Retina (tissue), 1 donor: Measurements from ENCODE around the gene TBC1D4.
"Not testable (repeated sequence)": the region's sequence is repeated elsewhere in the genome, so short reads cannot be mapped to it uniquely, and the experiment has no call there.

Experiments used
- DNase-seq: peaks from one replicate; pipeline ENCODE4 v3.0.0-alpha.2; 2016

The TBC1D4 gene

DNA sequence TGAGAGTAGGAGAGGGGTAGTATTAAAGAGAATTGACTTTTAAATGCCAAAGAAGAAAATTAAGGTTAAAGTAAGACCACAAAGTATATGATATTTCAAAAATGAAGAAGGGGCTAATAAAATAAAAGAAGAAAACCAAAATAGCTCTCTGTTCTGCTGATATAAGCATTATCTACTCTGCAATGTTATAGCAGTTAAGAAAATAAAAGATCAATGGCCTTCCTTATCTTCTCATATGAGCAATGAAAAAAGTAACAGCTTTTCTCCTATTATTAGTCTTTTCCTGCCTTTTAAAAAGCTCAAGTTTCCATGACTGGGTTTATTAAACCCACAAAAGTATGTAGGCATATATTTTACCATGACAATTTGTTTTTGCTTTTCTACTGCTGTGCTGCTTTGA is 126.4 kb downstream of the TBC1D4 start:
- DNase-seq = no peak

DNA sequence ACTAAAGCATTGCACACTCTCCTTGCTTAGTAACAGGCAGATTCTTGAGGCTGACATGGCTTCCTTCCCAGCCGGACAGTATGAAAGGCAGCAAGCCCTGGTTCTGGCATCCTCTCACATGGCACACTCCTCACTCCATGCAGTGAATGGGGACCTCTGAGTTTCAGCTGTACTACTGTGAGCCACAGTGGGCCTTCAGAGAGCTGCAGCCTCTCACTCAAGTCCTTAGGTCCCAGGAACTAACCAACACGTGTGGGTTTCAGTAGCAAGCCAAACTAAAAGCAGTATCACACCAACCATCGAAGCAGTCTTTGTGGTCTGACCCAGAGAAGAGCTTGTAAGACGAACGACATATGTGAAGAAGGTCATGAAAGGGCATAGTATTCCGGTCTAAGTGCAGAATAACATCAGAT is 128.2 kb downstream of the TBC1D4 start:
- no peak for DNase-seq

DNA sequence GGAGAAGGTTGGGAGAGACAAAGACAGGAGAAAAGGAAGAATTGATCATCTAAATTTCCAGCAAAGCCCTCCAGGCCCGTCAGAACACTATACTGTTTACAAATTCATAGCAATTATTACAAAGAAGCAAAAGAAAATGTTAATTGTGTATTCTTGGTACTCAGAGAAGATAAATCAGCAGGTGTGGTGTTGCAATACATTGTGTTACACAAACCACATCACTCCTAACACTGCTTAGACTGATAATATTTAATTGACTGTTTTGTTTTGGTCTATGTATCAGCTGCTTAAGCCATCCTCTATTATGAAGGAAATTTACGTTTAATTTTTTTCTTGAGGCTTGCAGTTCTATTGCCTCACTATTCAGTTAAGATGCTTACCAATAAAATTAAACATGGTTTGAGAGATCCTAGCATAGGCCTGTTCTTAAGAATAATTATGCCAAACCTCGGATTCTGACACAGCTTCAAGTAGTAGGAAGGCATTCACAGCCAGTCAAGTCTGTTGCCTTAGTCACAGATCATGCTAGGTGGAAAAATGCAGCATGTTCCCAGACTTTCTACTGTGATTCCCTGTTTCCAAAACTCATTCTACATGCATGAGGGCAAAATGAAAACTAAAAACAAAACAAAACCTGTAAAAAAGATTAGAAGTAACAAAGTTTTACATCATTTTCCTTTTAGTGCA is 129.2 kb downstream of the TBC1D4 start:
- DNase-seq = no peak

DNA sequence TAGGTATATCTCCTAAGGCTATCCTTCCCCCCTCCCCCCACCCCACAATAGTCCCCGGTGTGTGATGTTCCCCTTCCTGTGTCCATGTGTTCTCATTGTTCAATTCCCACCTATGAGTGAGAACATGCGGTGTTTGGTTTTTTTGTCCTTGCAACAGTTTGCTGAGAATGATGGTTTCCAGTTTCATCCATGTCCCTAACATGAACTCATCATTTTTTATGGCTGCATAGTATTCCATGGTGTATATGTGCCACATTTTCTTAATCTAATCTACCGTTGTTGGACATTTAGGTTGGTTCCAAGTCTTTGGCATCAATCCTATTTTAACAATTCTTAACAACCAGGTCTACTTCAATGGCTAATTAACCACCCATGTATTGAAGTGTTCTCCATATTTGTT is 130.4 kb downstream of the TBC1D4 start:
- not testable (repeated sequence) for DNase-seq

DNA sequence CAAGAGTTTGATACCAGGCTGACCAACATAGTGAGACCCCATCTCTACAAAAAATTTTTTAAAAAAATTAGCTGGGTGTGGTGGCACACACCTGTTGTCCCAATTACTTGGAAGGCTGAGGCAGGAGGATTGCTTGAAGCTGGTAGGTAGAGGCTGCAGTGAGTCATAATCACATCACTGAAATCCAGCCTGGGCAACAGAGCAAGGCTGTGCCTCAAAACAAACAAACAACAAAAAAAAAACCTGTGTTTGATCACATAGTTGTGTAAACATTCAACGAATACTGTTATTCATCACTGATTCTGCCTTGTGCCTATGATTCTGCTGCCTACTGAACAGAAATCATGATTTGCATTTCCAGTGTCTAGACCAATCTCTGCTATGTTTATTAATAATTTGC is 134.0 kb downstream of the TBC1D4 start:
- DNase-seq = no peak

DNA sequence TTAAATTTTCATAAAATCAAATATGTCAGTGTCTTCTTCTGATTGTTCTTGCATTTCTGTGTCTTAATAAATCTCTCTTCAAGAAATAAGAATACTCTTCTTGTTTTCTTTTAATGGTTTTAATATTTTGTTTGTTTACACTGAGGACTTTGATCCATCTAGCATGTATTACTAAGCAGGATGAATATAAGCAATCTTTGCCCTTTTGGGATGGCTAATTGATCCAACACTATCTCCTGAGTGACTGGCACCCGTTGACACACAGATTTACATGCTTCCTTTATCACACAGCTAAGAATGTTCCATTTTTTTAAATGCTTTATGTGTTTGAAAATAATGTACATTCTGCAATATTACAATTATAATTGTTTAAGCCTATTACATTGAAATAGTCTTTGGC is 134.5 kb downstream of the TBC1D4 start:
- no peak for DNase-seq

DNA sequence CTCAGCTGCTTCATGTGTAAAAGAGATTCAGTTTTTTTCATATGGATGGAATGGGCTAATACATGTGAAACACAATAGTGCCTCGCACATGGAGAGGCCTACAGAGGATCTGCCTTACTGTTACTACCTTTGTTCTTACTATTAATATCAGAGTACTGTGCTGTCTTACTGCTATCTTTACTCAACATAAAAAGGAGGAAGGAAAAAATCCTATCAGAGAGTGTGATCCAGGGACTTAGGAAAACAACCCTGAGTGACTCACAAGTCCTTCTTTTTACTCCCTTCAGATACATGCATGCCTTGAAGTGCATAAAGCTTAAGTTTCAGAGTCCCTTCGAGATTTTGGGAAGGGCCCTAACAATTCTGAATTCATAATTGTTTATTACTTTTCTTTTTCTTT is 136.8 kb downstream of the TBC1D4 start:
- no peak for DNase-seq

DNA sequence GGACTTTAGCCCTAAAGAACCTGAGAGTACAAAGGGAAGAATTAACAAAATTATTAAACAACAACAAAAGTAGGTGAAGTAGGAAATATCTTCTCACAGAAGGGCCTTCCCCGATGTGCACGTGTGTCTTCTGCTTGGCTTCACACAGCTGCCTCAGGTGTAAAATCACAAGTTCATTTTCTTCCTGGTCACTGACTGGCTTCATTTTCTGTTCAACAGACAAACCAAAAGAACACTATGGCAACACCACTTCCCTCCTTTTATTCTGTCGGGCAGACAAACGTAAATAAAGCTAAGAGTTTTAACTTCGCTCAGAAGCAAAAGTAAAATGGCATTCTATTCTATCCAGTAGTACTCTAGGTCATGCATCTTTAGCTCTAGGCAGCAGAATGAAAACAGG is 140.9 kb downstream of the TBC1D4 start:
- no peak for DNase-seq

DNA sequence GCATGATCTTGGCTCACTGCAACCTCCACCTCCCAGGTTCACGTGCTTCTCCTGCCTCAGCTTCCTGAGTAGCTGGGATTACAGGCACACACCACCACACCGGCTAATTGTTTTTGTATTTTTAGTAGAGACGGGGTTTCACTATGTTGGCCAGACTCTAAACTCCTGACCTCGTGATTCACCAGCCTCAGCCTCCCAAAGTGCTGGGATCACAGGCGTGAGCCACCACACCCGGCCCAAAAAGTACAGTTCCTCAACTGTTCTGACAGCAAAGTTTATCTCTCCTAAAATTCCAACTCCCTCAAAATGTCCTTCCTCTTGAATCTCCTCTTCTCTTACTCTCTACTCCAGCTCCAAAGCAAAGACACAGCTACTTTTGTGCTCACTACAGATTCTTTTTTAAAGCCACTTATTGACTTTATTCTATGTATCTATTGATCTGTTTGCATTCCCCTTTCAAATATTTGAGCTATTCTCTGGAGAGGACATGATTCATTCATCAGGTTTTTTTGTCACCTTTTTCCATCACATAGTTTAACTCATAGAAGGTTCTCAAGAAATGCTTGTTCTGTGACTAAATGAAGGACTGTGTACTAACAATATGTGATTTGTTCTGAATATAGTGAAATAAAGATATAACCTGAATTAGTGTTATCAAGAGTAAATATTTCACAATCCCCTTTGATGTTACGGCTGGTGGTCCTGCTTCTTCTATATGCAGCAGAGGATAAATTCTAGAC is 142.2 kb downstream of the TBC1D4 start:
- no peak for DNase-seq

DNA sequence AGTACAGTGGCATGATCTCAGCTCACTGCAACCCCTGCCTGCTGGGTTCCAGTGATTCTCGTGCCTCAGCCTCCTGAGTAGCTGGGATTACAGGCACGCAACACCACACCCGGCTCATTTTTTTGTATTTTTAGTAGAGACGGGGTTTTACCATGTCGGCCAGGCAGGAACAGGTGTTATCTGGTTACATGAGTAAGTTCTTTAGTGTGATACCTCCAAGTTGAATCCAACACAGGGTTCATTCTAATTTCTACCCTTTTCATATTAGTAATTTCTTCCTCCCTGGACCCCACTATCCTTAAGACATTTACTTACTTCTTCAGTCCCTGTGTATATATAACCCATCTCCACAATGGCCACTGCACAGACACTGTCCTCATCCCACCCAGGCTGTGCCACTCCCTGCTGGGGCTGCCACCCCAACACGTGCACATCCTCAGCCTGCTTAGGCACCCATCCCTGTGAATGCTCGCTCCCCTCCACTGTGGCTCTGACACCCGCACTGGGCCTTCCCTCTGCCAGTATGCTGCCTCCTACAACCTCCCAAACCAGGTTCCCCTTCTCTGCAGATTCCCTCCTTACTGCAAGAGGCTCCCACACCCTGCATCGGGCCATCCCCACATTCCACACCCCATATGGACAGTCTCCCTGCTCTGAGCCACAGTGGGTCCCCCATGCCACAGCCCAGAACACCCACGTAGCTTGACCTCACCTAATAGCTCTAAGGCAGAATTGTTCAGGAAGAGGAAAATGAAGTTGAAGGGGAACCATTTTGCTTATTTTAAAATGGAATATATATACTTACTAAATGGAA is 147.1 kb downstream of the TBC1D4 start:
- DNase-seq = no peak

DNA sequence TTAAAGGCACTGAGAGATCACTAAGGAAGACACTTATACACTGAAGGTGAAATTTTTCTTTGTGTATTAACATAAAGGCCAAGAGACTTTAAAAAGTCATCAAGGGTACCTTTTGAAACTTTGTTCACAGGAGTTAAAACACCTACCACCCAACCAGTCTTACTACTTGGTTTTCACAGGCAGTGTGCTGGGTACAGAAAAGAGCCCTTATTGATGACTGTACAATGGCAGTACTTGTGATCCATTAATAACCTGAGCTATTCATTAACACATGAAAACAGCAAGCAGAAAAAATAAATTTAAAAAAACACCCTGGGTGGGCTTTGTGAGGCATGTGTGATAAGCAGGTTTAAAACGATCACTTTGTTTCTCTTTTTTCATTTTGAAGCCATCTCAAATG is 148.9 kb downstream of the TBC1D4 start:
- DNase-seq = no peak

DNA sequence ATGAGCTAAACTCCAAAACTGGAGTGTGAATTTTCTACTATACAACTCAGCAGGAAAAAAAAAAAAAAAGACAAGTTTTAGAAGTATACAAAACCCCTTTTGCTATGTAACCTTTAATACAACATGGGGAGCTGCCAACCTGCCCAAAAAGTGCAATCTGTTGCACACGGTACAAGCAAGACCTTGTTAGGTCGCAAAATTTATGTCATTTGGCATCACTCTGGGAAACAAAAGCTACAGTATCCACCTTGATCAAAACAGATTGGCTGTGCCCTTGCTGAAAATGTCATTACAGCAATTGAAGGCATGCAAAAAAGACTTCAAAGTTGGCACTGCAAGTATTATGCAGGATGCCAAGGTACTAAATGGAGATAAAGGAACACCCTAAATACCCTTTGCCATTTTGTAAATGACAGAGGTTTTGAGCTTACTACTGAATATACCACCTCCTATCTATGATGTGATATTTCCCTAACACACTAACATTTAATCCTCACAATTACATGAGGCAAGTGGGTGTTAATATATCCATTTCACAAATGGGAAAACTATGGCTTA is 150.1 kb downstream of the TBC1D4 start:
- DNase-seq = no peak

DNA sequence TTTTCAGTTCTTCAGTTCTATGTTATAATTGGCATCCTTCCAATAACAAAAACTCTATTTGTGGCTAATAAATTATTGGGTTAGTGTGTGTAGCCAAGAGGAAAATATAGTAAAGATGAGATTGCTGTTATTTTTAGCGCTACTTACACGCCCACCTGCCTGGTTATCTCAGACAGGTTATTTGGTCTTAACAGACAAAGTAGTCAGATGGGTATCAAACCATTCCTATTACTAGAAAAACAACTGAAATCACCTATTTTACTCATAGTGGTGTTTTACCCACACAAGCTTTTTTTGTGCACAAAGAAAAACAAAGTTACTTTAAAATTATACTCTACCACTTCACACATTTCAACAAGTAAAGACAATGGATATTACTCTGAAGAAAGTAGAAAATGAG is 151.2 kb downstream of the TBC1D4 start:
- DNase-seq = no peak

DNA sequence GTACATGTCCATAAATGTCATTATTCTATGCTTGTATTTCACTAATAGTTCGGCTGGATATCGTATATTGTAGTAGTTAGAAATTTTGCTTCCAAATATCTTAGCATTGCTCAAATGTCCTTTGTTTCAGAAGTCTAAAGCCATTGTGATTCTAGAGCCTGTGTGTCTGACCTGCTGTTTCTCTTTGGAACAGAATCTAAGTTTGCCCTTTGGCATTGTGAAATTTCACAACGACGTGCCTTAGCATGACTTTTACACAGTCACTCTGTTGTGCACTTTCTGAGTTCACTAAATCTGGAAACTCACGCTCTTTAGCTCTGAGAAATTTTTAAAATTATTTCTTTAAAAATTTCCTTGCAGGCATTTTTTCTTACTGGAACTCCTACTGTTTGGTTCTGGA is 152.2 kb downstream of the TBC1D4 start:
- no peak for DNase-seq

DNA sequence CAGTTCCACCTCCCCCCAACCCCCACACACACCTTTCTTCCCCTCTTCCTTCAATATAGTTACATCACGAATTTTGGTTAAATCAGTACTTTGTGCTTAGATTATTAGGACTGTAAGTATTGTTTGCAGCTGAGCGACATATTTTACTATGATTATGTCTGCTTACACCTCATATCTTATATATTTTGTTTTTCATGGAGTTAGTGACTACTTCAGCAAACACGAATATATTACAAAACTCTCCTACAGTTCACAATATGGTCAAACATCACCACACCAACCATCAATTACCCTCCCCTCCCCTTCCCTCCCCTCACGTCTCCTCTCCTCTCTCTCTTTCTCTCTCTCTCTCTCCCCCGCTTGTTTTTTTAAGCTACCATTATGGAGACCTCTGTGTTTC is 152.9 kb downstream of the TBC1D4 start:
- DNase-seq = no peak

DNA sequence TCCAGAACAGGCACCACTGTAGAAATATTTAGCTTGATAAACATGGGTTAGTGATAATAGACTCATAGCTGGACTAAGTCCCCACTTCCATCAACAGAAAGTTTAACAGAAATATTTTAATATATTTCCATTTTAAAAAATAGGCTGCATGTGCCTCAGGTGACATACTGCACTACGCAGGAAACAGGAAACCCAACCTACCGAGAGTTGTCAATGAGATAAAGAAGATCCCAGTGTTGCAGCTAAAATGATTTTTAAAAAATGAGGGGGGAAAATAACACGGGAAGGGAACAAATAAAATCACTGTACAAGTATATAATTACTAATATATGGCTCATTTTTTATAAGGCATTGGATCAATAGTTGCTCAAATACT is 154.8 kb downstream of the TBC1D4 start:
- DNase-seq = no peak

DNA sequence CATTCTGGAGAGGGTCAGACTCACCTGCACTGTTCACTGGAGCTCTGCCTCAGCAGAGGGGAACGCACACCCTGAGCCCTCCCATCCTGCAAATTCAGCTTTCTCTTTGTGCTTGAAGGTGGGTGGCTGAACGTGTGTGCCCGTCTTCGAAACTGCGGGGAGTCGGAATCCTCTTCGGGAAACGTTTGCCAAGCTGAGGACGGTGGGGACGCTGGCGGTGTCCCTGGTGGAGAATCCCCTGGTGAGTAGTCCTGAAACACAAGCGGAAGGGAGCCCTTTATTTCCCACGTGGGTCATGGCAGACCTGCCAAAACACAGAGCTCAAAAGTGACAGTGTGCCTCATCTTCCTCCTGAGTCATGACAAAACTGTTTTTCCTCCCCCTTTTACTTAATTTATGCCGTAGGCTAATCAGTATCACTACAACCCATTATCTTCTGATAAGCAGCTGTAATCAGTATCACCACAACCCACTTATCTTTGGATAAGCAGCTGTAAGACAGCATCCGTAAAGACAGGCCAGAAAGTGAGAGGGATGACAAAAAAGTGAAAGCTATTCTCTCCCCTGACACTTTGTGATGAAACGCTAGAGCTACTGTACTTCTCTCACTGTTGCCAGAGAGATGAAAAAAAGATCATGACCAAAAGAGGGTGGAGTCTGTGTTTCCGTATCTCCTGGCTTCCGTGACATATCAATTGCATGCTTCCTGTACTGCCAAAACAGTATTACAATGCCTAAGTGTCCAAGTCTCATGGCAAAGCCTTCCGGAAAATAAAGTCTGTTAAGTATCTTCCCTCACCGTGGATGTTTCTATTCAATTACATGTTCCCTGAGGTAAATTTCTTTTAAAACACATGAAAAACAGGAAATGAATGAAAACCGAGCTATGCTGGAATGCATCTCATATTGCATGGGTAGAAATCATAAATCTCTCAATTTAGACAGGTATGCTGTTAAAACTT is 155.5 kb downstream of the TBC1D4 start:
- DNase-seq = no peak

DNA sequence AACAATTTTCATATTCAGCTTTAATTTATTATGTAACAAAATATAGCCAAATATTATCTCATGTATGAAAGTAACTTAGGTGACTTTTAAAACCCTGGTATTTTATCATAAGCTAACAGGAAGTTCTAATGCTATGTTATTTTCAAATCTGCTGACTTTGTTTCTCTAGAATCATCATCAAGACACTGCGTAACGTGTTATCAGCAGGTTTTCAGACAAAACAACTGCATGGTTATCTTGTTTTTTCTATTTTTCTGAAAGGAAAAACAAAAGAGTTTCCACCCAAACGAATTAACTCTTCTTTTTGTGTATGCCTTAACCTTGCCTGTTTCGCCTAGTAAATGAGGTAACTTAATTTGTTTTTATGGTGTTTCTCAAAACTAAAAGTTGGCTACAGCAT is 156.3 kb downstream of the TBC1D4 start:
- DNase-seq = no peak

DNA sequence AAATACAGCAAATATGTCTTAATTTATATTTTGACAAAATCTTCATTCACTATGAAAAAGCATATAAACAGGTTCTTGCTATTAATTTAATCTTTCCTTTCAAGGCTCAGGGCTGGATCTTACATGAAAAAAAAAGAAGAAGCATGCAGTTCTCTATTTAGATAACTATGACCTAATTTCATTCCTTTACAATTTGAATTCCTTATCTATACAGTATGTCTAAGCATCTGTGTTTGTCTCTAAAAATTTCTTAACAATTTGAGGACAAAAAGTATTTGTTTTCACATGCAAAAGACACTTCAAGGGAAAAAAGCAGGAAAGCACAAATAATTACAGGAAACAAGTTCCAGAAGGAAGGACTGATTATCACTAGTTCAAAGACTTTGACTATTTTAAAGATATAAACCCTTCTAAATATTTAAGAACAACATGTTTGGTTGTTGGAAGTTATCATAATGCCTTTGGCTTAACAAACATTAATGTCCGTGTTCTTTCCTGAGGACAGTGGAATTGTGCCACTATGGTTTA is 157.5 kb downstream of the TBC1D4 start:
- no peak for DNase-seq

DNA sequence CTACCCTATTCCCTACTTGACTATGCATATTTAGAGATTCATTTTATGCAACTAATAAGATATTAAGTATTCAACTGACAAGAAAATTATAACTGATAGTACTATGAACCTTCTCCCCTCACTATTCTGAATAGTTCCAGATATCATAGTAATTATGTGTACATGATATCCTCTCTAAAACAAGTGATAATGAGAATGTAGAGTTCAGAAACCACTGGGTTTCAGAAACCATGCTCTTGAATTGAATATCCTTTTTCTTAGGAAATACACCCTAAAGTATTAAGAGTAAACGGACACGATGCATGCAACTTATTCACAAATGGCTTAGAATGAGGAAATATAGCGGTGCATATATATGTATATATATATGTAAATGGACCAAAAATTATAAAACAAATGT is 160.9 kb downstream of the TBC1D4 start:
- no peak for DNase-seq

DNA sequence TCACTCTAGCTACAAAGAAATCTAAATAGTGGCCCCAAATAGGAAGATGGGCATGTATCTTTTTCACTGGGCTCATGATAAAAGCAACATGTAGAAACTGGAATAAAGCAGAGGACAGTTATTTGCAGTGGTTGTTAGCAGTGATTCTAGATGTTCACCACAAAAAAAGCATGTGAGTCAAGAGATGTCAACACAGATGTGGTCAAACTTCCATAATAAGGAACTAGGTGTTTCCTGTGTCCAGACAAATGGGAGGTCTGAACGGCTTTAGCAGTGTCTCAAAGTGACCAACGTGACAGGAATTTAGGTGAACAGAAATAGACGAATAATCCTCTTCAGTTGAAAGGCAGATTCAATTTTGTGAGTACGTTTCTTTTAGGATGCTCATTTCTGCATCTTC is 162.7 kb downstream of the TBC1D4 start:
- DNase-seq = no peak

DNA sequence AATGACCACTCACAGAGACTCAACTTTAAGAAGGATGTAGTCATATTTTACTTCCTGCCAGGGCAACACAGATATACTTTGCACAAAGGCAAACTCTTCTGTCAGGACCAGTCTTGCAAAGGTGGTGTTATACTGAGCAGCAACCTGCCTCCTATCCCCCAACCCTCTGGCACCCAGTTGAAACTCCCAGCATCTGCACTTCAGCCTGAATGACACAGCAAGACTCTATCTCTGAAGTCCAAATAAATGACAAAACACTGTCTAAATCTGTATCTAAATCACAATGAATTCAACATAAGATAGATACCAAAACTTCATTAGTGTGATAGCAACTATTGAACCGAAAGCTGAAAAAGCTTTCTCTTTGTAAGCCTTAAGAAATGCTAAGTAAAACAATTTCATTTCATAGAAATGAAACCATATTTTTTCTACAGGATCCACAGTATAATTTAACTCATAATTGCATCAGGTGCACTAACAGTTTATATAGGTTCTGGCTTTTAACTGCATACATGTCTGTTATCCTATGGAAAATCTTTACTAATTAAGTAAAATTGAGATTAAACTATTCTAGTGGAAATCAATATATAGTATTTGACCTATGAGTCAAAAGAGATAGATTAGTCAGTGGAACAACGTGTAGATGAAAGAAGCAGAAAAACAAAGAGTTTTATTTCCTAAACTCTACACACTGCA is 163.7 kb downstream of the TBC1D4 start:
- DNase-seq = no peak
